GM19328 (cell line): ENCODE measurements around the gene MCTP1.

Experiments used
- ATAC-seq: cut with Tn5 transposase; IDR thresholded peaks from one replicate; pipeline ENCODE4 v1.9.1; 2021; ENCODE audit warnings: mild to moderate bottlenecking, moderate library complexity; ENCODE audit not compliant: unreplicated experiment

MCTP1 gene

GRCh38 chr5:95284572-95285408 is at the start of gene MCTP1:
MCTP1 (minus strand) TSS chr5:95285094.
- no peak for ATAC-seq

DNA sequence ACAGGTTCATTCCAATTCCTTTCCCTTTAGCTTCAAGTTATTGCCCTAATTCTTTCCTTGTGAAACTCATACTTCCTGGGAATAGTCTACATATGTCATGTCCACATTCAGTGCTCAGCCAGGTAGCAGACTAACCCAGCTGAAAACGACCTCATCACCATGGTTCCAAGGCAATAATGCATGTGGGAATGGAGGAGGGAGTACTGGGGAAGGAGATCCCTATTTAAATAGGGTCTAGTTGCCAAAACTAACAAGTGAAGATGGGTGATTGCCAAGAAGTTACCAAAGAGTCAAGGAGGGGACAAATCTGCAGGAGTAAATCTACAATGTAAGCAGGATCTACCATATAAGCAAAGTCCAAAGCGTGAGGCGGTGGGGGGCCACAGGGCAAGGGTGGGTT is 47.3 kb upstream of the MCTP1 start:
- ATAC-seq = no peak

- no peak for ATAC-seq
These were observed 46.5 kb upstream of the MCTP1 start for GRCh38 chr5:95331358-95331757.

GRCh38 chr5:95327211-95327610 is 42.3 kb upstream of the MCTP1 start:
- no peak for ATAC-seq

DNA sequence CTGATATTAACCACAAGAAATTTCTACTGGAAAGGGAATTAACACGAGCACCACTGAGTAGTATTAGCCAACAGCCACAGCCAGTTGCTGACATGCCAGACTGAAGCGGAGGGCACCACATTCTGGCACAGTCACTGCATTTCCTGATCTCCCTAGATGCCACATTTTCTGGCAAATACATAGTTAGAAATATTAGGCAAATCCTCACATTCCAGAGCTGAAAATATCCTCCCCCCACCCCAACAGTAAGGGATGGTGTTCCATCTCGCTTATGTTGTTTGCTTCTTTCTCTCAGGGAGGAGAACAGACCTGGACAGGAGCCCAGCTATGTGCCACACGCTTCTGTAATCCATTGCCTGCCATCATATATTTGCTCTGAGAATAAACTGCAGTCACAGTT is 32.8 kb upstream of the MCTP1 start:
- ATAC-seq = no peak

DNA sequence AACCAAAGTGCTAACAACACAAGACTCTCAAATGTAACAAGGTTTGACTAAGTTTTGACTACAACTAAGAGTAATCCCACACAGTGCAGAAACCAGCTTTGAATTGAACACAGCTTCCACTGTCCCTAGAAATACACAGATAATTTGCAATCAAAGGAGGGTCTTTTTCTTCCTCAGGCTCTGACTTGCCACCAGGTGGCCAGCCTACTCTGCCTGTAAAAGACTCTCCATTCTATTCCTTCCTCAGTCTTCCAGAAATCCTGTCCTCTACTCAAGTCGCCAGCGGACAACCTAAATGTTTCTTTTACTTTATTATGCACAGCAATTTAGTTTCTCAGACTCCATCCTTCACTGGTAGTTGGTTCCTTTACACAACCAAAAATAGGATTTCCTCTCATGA is 32.2 kb upstream of the MCTP1 start:
- ATAC-seq = no peak

DNA sequence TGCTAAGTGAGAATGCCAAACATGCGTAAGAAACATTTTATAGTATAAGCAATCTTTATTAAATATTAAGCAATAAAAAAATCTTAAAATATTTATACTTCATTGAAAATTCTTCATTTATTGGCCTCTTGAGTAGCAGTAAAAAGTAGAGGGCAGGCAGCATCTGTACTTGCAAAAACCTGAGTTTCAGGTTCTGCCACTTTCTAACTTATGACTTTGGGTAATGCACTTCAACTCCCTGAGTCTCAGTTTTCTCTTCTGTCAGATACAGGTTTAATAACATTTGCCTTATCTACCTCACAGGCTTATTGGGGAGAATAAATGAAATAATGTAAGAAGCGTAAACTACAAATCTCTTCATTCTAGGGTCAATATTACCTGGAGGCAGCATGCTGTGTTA is 19.8 kb upstream of the MCTP1 start:
- ATAC-seq = no peak

DNA sequence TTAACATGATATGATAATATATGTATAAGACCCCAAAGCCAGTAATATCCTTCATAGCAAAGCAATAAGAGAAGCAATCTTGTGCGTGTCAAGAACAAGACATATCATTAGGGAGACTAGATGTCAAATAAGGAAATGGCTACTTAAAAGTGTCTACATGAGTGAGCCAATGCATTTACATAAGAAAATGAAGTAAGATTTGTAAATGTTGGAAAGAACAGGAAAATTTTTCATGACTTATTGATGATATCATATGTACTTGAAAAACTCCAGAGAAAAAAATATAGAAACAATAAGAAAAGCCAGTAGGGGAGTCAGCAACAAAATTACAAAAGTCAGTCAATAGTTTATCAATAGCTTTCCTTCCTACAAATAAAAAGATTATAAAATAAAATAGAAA is 13.8 kb upstream of the MCTP1 start:
- ATAC-seq = no peak

DNA sequence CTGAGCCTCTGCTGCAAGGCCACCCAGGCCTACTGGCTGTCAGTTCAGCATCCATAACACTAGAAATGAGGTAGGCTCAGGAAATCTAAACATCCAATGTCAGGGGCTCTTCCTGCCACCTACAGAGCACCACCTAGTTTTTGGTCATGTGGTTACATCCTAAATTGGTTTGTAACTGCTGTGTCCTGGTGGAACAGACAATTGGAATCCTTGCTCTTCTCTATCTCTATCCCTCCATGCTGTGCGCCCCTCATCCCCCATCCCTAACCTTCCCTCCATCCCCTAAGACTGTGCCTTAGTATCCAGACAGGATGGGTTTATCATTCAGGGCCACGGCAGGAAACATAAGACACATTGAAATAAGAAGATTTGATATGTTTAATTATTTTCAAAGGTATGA is 11.4 kb upstream of the MCTP1 start:
- no peak for ATAC-seq

DNA sequence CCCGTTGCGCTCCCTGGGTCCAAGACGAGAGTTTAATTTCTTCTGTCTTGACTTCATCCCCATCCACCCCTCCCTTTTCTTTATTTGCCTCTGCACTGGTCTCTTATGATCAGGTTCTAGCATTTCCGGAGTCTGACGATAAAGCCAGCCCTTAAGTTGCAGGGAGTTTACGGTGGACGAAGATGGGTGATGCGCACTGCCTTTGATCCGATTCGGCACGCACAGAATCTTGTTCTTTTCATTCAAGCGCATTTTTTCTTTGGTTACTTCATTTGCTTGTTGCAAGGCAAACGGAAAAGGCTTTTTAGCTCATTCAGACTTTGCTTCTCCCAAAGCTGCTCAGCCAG is 488 bp upstream of the MCTP1 start:
- ATAC-seq = no peak

GRCh38 chr5:95283761-95284571 is 928 bp downstream of the MCTP1 start:
- ATAC-seq = no peak

DNA sequence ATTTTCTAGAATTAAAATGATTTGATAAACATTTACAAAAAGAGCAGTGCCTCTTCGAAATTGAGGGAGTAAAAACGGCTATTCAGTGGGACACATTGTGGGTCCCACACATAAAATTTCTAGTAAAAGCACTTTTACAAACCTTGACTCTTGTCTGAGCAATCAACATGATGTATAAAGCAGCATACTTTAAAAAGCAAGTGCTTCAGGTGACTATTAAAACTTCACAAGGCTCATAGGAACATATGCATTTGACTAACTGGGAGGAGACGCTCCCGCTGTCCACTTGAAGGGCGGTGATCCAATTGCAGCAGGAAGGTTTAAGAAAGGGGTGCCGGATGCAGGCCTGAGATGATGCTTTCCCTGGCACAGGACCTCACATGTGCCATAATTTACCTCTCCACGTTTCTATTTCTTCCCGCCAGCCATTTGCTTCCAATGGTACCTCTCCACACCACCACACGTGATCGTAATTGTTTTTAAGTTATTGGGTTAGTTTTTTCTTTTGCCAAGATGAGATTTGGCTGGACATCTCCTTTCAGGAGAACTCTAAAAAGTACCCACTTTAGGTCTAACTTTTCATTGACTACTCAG is 1.8 kb downstream of the MCTP1 start:
- no peak for ATAC-seq

DNA sequence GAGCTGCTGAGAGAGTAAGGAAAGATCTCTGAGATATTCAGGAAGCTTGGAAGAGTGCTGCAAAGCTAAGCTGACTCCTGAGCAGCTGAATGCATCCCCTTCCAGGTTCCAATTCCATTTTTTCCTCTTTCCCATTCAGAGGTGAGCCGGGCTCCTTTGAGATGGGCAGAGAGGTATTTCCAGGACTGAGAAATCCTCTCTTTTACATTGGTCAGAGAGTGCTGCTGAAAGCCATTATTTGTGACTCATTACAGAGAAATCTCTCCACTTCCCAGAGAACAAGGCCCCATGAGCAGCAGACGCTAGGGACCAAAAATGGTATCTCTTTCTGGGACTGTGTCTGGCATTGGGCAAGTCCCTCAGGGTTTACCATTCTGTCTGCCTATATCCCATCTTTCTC is 3.7 kb downstream of the MCTP1 start:
- no peak for ATAC-seq

GRCh38 chr5:95280401-95281095 is 4.3 kb downstream of the MCTP1 start:
- ATAC-seq = no peak

DNA sequence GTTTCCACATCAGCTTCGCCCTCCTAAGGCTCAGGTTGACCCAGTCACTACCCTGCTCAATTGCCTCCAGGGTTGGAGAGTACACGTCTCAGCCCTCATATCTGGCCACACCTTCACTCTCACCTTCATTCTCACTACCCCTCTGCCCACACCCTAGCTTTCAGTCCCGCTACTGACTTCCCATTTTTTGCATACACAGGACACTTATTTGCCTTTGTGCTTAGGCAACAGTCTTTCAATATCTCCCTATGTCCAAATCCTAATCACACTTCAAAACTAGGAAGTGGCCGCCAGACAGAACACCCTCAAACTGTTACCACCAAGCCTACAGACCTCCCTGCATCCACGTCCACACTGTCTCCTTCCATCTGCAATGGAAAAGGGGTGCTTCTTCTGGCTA is 10.9 kb downstream of the MCTP1 start:
- no peak for ATAC-seq

GRCh38 chr5:95272316-95272929 is 12.5 kb downstream of the MCTP1 start:
- ATAC-seq = no peak

- no peak for ATAC-seq
These were observed 21.8 kb downstream of the MCTP1 start for GRCh38 chr5:95262933-95263660.

GRCh38 chr5:95261437-95262175 is 23.3 kb downstream of the MCTP1 start:
- ATAC-seq = no peak

- ATAC-seq = no peak
These were observed 27.9 kb downstream of the MCTP1 start for GRCh38 chr5:95256991-95257390.

DNA sequence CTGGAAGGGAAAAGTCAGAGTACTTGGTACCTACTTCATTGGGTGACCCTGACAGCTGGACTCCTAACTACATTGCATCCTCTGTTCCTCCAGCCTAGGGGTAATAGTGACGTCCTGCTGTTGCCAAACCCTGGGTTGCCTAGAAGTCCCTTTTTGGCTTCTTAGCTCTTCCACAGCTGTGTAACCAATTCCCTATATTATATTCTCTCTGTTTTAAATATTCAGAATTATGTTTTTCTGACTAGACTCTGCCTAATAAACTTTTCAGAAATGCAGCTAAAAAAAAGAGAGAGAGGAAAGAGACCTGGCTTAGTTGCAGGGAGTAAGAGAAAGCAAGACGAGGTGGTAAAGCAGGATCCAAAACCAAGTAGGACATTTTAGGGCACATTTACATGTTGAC is 28.4 kb downstream of the MCTP1 start:
- ATAC-seq = no peak
